HL-60 (cell line): ENCODE results near the gene CNST.

Experiments
- CTCF ChIP-seq: IDR thresholded peaks from one replicate; pipeline ENCODE4 v1.5.1; 2011; ENCODE audit warnings: low read length, control low read depth, inconsistent platforms; ENCODE audit not compliant: insufficient read depth
- GABPA ChIP-seq: IDR thresholded peaks from 2 replicates; pipeline ENCODE4 v1.6.1; 2012; ENCODE audit warnings: low read depth
- POLR2AphosphoS5 ChIP-seq: IDR thresholded peaks from 2 replicates; pipeline ENCODE4 v1.6.1; 2012; ENCODE audit warnings: low read depth
- SPI1 ChIP-seq: IDR thresholded peaks from 2 replicates; pipeline ENCODE4 v1.6.1; 2012; ENCODE audit warnings: low read depth, mild to moderate bottlenecking, borderline replicate concordance
- TF ChIP-seq, protein P1 (sequence below): IDR thresholded peaks from 2 replicates; pipeline ENCODE4 v1.6.1; 2012; ENCODE audit warnings: low read depth; ENCODE audit not compliant: insufficient replicate concordance

DNA sequence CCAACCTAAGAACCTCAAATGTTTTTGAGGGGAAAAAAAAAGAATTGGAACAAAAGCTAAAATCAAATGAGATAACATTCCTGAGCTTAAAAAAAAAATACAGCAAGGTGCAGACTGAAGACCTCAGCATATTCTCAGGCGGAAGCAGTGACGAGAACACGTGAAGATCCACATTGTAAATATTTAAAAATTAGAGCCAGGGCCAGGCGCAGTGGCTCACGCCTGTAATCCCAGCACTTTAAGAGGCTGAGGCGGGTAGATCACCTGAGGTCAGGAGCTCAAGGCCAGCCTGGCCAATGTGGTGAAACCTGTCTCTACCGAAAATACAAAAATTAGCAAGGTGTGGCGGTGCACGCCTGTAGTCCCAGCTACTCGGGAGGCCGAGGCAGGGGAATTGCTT, 15.9 kb upstream of the CNST start:
- TF ChIP-seq CTCF (no peak), POLR2AphosphoS5 (no peak), GABPA (no peak), SPI1 (no peak)
- TF ChIP-seq, protein P1, sequence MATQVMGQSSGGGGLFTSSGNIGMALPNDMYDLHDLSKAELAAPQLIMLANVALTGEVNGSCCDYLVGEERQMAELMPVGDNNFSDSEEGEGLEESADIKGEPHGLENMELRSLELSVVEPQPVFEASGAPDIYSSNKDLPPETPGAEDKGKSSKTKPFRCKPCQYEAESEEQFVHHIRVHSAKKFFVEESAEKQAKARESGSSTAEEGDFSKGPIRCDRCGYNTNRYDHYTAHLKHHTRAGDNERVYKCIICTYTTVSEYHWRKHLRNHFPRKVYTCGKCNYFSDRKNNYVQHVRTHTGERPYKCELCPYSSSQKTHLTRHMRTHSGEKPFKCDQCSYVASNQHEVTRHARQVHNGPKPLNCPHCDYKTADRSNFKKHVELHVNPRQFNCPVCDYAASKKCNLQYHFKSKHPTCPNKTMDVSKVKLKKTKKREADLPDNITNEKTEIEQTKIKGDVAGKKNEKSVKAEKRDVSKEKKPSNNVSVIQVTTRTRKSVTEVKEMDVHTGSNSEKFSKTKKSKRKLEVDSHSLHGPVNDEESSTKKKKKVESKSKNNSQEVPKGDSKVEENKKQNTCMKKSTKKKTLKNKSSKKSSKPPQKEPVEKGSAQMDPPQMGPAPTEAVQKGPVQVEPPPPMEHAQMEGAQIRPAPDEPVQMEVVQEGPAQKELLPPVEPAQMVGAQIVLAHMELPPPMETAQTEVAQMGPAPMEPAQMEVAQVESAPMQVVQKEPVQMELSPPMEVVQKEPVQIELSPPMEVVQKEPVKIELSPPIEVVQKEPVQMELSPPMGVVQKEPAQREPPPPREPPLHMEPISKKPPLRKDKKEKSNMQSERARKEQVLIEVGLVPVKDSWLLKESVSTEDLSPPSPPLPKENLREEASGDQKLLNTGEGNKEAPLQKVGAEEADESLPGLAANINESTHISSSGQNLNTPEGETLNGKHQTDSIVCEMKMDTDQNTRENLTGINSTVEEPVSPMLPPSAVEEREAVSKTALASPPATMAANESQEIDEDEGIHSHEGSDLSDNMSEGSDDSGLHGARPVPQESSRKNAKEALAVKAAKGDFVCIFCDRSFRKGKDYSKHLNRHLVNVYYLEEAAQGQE: no peak
